HFF-Myc (cell line): ENCODE results near the gene OMP.

Experiments used
- DNase-seq: peaks from one replicate; pipeline ENCODE4 v3.0.0-alpha.2; 2011; ENCODE audit warnings: low read depth; ENCODE audit errors: extremely low read depth
- H3K4me3 ChIP-seq: replicated peaks from 2 replicates; pipeline ENCODE4 v1.5.1; 2011; ENCODE audit warnings: low read depth, mild to moderate bottlenecking, control low read depth, low read length
- CTCF ChIP-seq: IDR thresholded peaks from 2 replicates; pipeline ENCODE4 v1.5.1; 2012; ENCODE audit warnings: mild to moderate bottlenecking, low read depth, low read length, control low read depth; ENCODE audit errors: missing control alignments

Gene OMP

DNA sequence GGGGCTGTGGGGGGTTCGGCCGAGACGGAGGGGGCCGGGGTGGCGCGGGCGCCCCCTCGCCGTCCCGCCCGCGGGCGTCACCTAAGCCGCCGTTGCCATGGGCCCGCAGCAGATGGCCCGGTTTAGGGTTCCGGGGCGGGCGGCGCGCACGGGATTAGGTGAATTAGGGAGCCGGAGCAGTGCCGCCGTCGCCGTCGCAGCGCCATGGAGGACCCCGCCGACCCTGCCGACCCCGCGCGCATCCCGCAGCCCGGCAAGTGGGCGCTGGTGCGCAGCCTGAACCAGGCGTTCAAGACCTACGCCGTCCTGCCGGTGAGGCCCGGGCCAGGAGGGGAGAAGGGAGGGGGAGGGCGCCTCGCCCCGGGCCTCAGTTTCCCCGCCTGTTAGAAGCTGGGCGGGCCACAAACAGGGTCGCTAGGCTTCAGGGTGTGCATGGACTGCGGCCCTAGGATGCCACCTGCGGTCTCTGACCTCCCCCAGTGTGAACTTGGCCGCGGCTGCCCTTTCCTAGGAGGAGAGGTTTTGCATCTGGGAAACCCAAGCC lies 35.5 kb downstream of the OMP start:
- no peak for TF ChIP-seq CTCF
- H3K4me3 ChIP-seq: no peak overlapping the region
- DNase-seq: no peak

DNA sequence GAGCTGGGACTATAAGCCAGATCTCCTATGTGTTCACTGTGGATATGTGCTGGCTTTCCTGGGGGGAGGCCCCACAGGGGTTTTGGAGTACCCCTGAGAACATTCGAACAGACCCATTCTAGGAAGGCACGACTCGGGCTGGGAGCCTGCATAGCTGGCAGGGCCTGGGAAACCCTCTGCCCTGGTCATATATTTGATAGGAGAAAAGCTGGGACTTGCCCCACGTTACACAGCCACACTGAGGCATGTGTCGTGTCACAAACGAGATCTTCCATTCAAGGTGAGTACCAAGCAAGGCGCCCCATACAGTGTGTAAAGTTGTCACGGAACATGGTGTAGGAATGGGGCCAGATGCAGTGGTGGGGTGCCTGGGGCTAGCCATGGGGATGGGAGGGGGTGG lies 36.6 kb downstream of the OMP start:
- no peak for TF ChIP-seq CTCF
- no peak for DNase-seq
- no peak overlapping the region for H3K4me3 ChIP-seq

DNA sequence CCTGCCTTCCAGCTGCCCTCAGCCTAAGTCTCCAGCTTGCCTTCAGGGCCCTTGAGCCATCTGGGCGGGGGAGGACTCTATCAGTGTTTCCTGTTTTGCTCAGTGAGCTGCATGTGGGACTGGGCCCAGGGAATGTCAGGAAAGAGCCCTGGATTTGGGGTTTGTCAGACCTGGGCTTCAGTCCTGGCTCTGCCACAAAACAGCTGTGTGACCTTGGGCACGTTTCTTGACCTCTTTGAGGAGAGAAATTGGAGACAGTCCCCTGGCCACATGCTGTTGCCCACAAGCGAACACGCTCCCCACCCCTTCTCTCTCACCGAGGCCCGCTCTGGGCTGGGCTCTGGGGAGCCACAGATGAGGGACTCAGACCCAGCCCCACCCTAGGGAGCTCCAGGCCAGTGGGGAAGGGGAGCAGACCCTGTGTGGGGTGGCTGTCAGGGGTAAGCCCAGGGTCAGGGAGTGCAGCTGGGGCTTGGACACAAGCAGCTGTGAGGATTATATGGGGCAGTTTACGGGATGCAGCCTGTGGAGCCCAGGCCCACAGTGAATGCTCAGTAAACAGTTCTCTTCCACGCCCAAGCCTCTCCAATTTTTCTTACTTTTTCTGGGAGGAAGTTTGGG lies 37.7 kb downstream of the OMP start:
- no peak for TF ChIP-seq CTCF
- DNase-seq: peak; percentile 36

DNA sequence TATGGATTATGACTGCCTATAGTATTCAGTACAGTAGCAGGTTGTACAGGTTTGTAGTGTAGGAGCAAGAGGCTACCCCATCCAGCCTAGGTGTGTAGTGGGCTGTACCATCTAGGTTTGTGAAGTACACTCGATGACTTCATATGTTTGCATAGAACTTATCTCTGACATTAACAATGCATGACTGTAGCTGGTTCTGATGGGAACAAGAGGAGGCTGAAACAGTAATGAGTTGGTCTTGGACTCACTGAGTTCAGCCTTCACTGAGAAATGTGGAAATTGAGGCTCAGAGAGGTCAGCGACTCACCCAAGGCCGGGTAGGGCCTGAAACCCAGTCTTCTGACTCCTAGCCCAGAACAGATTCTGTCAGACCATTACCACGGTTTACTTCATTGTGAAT lies 38.4 kb downstream of the OMP start:
- no peak overlapping the region for H3K4me3 ChIP-seq
- TF ChIP-seq CTCF: no peak
- no peak for DNase-seq

More for the DNA sequence above, 37.7 kb downstream of the OMP start:
- H3K4me3 ChIP-seq: no peak overlapping the region

DNA sequence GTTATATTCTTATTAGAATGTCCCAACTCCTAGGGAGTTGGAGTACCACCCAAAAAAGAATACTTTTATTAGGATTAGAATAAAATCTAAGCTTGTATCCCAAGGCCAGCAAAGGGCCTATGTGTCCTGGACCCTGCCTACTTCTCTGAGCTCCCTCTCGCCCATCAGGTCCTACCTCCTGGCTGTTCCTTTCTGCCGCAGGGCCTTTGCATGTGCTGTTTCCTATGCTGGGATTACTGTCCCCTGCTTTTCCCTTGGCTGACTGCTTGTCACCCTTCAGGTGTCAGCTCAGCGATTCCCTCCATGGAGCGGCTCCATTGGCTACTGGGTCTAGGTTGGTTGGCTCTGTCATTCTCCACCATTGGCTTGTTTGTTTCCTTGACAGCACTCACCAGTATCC lies 38.8 kb downstream of the OMP start:
- H3K4me3 ChIP-seq: no peak overlapping the region
- TF ChIP-seq CTCF: no peak
- DNase-seq: no peak

DNA sequence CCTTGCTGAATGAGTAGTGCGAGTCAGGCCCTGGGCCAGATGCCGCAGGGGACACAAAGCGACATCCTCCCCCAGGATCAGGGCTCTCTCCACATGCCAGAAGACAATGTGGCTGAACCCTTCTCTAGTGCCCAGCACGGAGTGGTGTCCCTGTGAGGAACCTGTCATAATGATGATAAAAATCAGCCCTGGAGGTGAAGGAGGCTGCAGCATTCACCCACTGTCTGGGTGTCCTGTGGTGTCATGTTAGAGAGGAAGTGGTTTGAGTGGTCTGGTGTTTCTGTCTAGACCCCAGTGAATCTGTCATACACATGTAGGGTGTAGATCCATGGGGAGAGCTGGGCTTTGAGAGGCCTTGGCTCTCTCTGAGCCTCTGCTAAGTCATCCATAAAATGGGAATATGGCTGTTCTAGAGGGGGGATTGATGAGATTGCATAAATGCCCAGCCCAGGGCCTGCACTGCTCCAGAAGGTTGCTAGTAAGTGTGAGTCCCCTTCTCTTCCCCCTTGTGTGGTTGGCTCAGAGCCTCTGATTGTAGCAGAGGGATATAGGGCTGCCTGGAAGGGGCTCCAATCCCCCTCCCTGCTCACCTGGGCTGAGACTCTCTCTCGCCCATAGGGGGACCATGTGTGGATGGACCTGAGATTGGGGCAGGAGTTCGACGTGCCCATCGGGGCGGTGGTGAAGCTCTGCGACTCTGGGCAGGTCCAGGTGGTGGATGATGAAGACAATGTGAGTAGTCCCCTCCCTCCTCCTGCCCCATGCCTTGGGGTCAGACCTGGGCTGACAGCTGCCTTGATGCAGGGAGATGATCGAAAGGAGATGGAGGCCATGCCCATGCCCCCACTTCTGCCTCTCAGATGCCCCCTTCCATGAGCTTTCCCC lies 39.7 kb downstream of the OMP start:
- DNase-seq: no peak
- no peak overlapping the region for H3K4me3 ChIP-seq
- TF ChIP-seq CTCF: no peak
